Testis (tissue), 3 donors: ENCODE data around the gene SPECC1L. TPM values are rescaled to one million over a fixed set of nuclear protein-coding genes. Genes with fewer than 3 reads are reported as not detected.
A peak's percentile ranks its signal among the peaks of the same experiment; 100 is the strongest.

ENCODE experiments used
- DNase-seq: peaks from one replicate; pipeline ENCODE4 v3.0.0-alpha.2; 2019
- H3K27ac ChIP-seq, 2 donors: fragments of 200-600 bp; sonication (generic); one replicate each; pipeline ENCODE4 v1.5.1; 2019
- H3K27me3 ChIP-seq: fragments of 200-600 bp; sonication (generic); one replicate; pipeline ENCODE4 v1.5.1; 2019
- H3K36me3 ChIP-seq: fragments of 200-600 bp; sonication (generic); one replicate; pipeline ENCODE4 v1.5.1; 2017; ENCODE audit warnings: low read depth; ENCODE audit errors: missing control alignments
- H3K4me1 ChIP-seq: fragments of 200-600 bp; sonication (generic); one replicate; pipeline ENCODE4 v1.5.1; 2019
- H3K4me3 ChIP-seq, 2 donors: fragments of 200-600 bp; sonication (generic); one replicate each; pipeline ENCODE4 v1.5.1; 2017 to 2019
- H3K9me3 ChIP-seq: fragments of 200-600 bp; sonication (generic); one replicate; pipeline ENCODE4 v1.5.1; 2017
- POLR2A ChIP-seq: fragments of 450-650 bp; IDR thresholded peaks from one replicate; pipeline ENCODE4 v1.6.1; 2017; ENCODE audit warnings: antibody characterized with exemption, mild to moderate bottlenecking, moderate library complexity
- WGBS, 2 donors: methylation state at CpG; one replicate each; pipeline ENCODE4 v1.1.5; 2018; 5-methylcytosine and 5-hydroxymethylcytosine counted together
- intact Hi-C: fragments of 100-400 bp; cut with DNase I; formaldehyde crosslinking; loops from one replicate; pipeline ENCODE4 v1.15.1; 2023; ENCODE audit warnings: low total_unique reads
- polyA plus RNA-seq: library from polyadenylated mRNA; stranded (reverse); fragments of 350-450 nt; fragmentation: Illumina TruSeq; extraction: RNeasy Lipid Tissue Mini Kit (QIAGEN cat#74804); gene quantifications from one replicate; pipeline ENCODE4 v1.2.3, GENCODE V29; 2014; ENCODE audit warnings: low read depth, low replicate concordance; ENCODE audit not compliant: insufficient read depth
- total RNA-seq, 2 donors: library from RNA; depleted of rRNA; stranded (reverse); fragments of >200 nt; gene quantifications; one replicate each; pipeline ENCODE4 v1.2.3, GENCODE V29; 2016
- TF ChIP-seq, protein P1 (sequence below), 3 experiments: fragments of 450-650 bp in 2 of 3; fragments of 200-600 bp in 1 of 3; sonication (generic) in 1 of 3; IDR thresholded peaks; one replicate each; pipeline ENCODE4 v1.5.1; 2016 to 2019; ENCODE audit warnings: antibody characterized with exemption in 3 of 3, mild to moderate bottlenecking in 2 of 3, moderate library complexity in 1 of 3

Gene SPECC1L
- total and polyA plus RNA-seq, 3 donors from 2014 or later, result 70.0 to 83.6 (median 82.3) TPM

DNA sequence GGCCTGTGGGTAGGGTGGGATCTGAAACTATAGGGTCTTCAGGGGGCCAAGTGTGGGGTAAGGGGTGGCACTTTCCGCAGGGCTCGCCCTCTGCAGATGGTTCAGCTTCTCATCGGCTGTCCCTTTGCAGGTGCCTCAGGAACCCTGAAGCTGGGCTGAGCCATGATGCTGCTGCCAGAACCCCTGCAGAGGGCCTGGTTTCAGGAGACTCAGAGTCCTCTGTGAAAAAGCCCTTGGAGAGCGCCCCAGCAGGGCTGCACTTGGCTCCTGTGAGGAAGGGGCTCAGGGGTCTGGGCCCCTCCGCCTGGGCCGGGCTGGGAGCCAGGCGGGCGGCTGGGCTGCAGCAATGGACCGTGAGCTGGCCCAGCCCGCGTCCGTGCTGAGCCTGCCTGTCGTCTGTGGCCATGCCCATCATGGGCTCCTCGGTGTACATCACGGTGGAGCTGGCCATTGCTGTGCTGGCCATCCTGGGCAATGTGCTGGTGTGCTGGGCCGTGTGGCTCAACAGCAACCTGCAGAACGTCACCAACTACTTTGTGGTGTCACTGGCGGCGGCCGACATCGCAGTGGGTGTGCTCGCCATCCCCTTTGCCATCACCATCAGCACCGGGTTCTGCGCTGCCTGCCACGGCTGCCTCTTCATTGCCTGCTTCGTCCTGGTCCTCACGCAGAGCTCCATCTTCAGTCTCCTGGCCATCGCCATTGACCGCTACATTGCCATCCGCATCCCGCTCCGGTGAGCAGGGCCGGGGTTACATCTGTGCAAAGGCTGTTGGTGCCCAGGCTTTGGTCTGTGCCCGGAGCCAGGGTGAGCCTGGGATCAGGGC lies 162.6 kb downstream of the SPECC1L start:
- no peaks in the 10 kb centered on the region for H3K27me3 ChIP-seq
- H3K9me3 ChIP-seq, result no peaks in the 10 kb centered on the region
- no peak for DNase-seq
- no peak for TF ChIP-seq POLR2A
- TF ChIP-seq, protein P1, sequence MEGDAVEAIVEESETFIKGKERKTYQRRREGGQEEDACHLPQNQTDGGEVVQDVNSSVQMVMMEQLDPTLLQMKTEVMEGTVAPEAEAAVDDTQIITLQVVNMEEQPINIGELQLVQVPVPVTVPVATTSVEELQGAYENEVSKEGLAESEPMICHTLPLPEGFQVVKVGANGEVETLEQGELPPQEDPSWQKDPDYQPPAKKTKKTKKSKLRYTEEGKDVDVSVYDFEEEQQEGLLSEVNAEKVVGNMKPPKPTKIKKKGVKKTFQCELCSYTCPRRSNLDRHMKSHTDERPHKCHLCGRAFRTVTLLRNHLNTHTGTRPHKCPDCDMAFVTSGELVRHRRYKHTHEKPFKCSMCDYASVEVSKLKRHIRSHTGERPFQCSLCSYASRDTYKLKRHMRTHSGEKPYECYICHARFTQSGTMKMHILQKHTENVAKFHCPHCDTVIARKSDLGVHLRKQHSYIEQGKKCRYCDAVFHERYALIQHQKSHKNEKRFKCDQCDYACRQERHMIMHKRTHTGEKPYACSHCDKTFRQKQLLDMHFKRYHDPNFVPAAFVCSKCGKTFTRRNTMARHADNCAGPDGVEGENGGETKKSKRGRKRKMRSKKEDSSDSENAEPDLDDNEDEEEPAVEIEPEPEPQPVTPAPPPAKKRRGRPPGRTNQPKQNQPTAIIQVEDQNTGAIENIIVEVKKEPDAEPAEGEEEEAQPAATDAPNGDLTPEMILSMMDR (IDR thresholded peaks at IDR 0.05), result no peak
- no peak overlapping the region for H3K27ac ChIP-seq
- H3K4me3 ChIP-seq, result no peak overlapping the region
- peaks cover 29% of the 10 kb centered on the region for H3K4me1 ChIP-seq
- 87 to 92% methylated on average over 3 to 33 of the region's 34 CpGs for WGBS, 2 donors
- intact Hi-C loops, result no loop called here
- no peaks in the 10 kb centered on the region for H3K36me3 ChIP-seq

- 33 to 83% methylated on average over 1 to 12 of the region's 12 CpGs for WGBS, 2 donors
- no peak overlapping the region for H3K4me3 ChIP-seq
Measured at GRCh38 chr22:24433828-24434470, 163.3 kb downstream of the SPECC1L start.

DNA sequence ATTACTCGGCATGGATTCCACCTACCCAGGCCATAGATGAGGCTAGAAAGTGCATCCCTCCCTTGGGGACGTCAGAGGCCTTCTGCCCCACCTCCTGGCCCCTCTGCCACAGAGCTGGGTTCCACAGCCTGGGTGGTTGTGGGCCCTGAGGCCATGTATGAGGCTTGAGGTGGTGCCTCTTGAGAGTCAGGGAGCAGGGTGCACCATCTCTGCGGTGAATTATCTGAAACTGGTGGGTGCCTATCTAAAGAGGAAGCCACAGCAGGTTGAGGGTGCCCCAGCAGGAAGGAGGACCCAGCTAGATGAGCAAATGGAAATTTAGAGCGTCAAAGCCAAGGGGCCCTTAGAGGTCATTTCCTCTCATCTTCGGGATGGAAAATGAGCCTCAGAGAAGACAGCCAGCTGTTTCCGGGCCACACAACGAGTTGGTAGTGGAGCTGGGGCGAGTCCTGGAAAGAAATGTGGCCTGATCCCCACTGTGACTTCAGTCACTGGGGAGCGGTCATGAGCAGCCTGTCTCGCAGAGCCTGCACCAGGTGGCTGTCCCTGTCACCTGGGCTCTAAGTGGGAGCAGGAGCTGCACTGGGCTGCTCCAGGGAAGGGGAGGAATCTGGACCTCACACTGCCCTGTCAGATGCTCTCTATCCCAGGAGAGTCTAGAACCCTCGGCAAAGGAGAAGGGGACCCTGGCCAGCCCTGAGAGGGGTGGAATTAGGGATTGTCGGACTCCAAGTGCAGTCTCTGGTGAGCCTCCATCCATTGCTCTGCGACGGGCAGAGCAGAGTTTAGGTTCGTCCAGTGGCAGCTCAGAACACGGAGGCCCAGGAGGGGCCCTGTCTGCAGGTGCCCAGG lies 164.1 kb downstream of the SPECC1L start:
- 61 to 74% methylated on average over 9 to 16 of the region's 16 CpGs for WGBS, 2 donors
- H3K4me1 ChIP-seq, result peaks cover 29% of the 10 kb centered on the region
- intact Hi-C loops, result no loop called here
- no peak for DNase-seq
- H3K4me3 ChIP-seq, result no peak overlapping the region
- no peaks in the 10 kb centered on the region for H3K36me3 ChIP-seq
- TF ChIP-seq POLR2A, result no peak
- TF ChIP-seq, protein P1 (IDR thresholded peaks at IDR 0.05), result no peak
- H3K27ac ChIP-seq, result peak overlapping the region in 1 of 2 donors; percentile 69
- no peaks in the 10 kb centered on the region for H3K9me3 ChIP-seq
- no peaks in the 10 kb centered on the region for H3K27me3 ChIP-seq

More at GRCh38 chr22:24433828-24434470, 163.3 kb downstream of the SPECC1L start:
- Histone ChIP-seq H3K27me3 (no peaks in the 10 kb centered on the region), H3K4me1 (peaks cover 29% of the 10 kb centered on the region), H3K27ac (peak overlapping the region in 1 of 2 donors; percentile 30), H3K9me3 (no peaks in the 10 kb centered on the region), H3K36me3 (no peaks in the 10 kb centered on the region)
- no peak for DNase-seq
- TF ChIP-seq, protein P1 (IDR thresholded peaks at IDR 0.05), result no peak
- TF ChIP-seq POLR2A, result no peak
- intact Hi-C loops, result no loop called here

DNA sequence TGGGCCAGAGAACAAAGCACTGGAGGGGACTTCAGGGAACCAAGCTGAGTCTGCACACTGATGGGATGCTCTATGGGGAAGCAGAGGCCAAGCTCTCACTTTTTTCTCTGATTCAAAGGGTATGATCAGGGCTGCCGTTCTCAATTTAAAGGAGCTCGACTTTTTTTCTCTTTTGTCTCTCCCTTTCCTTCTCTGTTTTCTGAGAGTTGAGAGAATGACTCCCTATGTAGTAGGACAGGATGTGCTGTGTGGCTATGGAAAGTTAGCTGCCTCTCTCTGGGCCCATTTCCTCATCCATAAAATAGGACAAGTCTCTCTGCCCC lies 164.7 kb downstream of the SPECC1L start:
- TF ChIP-seq POLR2A, result no peak
- TF ChIP-seq, protein P1 (IDR thresholded peaks at IDR 0.05), result no peak
- Histone ChIP-seq H3K36me3 (no peaks in the 10 kb centered on the region), H3K27ac (peak overlapping the region in 1 of 2 donors; percentile 69), H3K9me3 (no peaks in the 10 kb centered on the region), H3K4me1 (peaks cover 29% of the 10 kb centered on the region), H3K27me3 (no peaks in the 10 kb centered on the region), H3K4me3 (no peak overlapping the region)
- no peak for DNase-seq
- intact Hi-C loops, result no loop called here
- WGBS, 2 donors, result 88 to 89% methylated on average over 2 of the region's 2 CpGs
